Naive thymus-derived CD8-positive, alpha-beta T cell (primary cell): ENCODE data around the gene MYBBP1A. TPM values are rescaled to one million over a fixed set of nuclear protein-coding genes. Genes with fewer than 3 reads are reported as not detected.

Source experiments
- ATAC-seq, 2 donors: fragments of 150-1000 bp; cut with Tn5 transposase in 1 of 2; sonication (Bioruptor Pico), chemical (Tn5 transposase) in 1 of 2; 1 replicate in 1 of 2; 2 replicates in 1 of 2; pipeline ENCODE4 v1.10.0; 2021; ENCODE audit warnings: mild to moderate bottlenecking in 2 of 2, moderate library complexity in 2 of 2
- POLR2A ChIA-PET: fragments of 350-600 bp; sonication (Branson Sonifier 250); formaldehyde crosslinking; loops from one replicate; lab custom pipeline; 2021; ENCODE audit warnings: antibody characterized with exemption; lab: Charles Lee
- DNase-seq, 10 donors: peaks; one replicate each; pipeline versions ENCODE4 v3.0.0 to v3.0.0-alpha.2; 2020 to 2022
- H3K27ac Mint-ChIP-seq, 10 donors: one replicate each; pipeline ENCODE4 v1.8.0; 2020 to 2022; ENCODE audit warnings: mild to moderate bottlenecking in 10 of 10, mixed read lengths in 10 of 10, moderate library complexity in 4 of 10, inconsistent platforms in 1 of 10
- H3K27me3 Mint-ChIP-seq, 5 donors: one replicate each; pipeline ENCODE4 v1.8.0; 2021 to 2022; ENCODE audit warnings: mixed read lengths in 5 of 5
- H3K36me3 Mint-ChIP-seq, 3 donors: one replicate each; pipeline ENCODE4 v1.8.0; 2020 to 2022; ENCODE audit warnings: mixed read lengths in 3 of 3, mild to moderate bottlenecking in 2 of 3, inconsistent platforms in 1 of 3
- H3K4me1 Mint-ChIP-seq, 4 donors: one replicate each; pipeline ENCODE4 v1.8.0; 2021 to 2022; ENCODE audit warnings: mixed read lengths in 4 of 4
- H3K4me3 Mint-ChIP-seq, 10 donors: one replicate each; pipeline ENCODE4 v1.8.0; 2020 to 2022; ENCODE audit warnings: mild to moderate bottlenecking in 10 of 10, mixed read lengths in 10 of 10, moderate library complexity in 6 of 10, inconsistent platforms in 1 of 10
- H3K9me3 Mint-ChIP-seq, 9 donors: one replicate each; pipeline ENCODE4 v1.8.0; 2020 to 2022; ENCODE audit warnings: mixed read lengths in 9 of 9, mild to moderate bottlenecking in 3 of 9, inconsistent platforms in 1 of 9, moderate library complexity in 1 of 9
- polyA plus RNA-seq, 3 donors: library from polyadenylated mRNA; unstranded; fragments of 300-500 nt; fragmentation: Illumina TruSeq; gene quantifications; one replicate each; pipeline ENCODE4 v1.2.3, GENCODE V29; 2021
- total RNA-seq, 8 experiments: library from RNA in 2 of 8; stranded (reverse) in 2 of 8; gene quantifications; one replicate each; pipeline ENCODE4 v1.2.3 and lab custom pipeline; 2021 to 2026

The MYBBP1A gene
- total and polyA plus RNA-seq, 5 experiments from 2014 or later, result 14.0 to 88.6 (median 45.7) TPM

- ATAC-seq (no peak), DNase-seq (no peak)
- H3K4me1 Mint-ChIP-seq, result peaks cover 0 to 4% (median 0%) of the 10 kb centered on the region in 4 donors
- H3K36me3 Mint-ChIP-seq, result peaks cover 0 to 61% (median 2%) of the 10 kb centered on the region in 3 donors
- no peaks in the 10 kb centered on the region for H3K9me3 Mint-ChIP-seq
- no peak overlapping the region for H3K4me3 Mint-ChIP-seq
- H3K27ac Mint-ChIP-seq, result peak overlapping the region in 2 of 10 donors; percentile 78 to 87
- no peaks in the 10 kb centered on the region for H3K27me3 Mint-ChIP-seq
- POLR2A ChIA-PET, result interaction anchor here (0.6 to 0.9 kb wide), 2 partner anchors 10 to 112 kb away, joined by 3 read pairs; partner anchors contain the start of gene MYBBP1A
Measured at GRCh38 chr17:4544135-4544950, 10.8 kb downstream of the MYBBP1A start.

GRCh38 chr17:4543557-4544026, 11.6 kb downstream of the MYBBP1A start:
- ATAC-seq (no peak), DNase-seq (no peak)
- Mint-ChIP-seq H3K36me3 (peaks cover 0 to 60% (median 2%) of the 10 kb centered on the region in 3 donors), H3K4me1 (peaks cover 0 to 4% (median 0%) of the 10 kb centered on the region in 4 donors), H3K9me3 (no peaks in the 10 kb centered on the region), H3K27ac (peak overlapping the region in 2 of 10 donors; percentile 78 to 87), H3K27me3 (no peaks in the 10 kb centered on the region), H3K4me3 (no peak overlapping the region)
- POLR2A ChIA-PET, result no interaction called here

- H3K9me3 Mint-ChIP-seq, result no peaks in the 10 kb centered on the region
- POLR2A ChIA-PET, result no interaction called here
- peaks cover 0 to 54% (median 2%) of the 10 kb centered on the region in 3 donors for H3K36me3 Mint-ChIP-seq
- H3K4me1 Mint-ChIP-seq, result peaks cover 0 to 4% (median 0%) of the 10 kb centered on the region in 4 donors
- no peaks in the 10 kb centered on the region for H3K27me3 Mint-ChIP-seq
- ATAC-seq (no peak), DNase-seq (no peak)
- peak overlapping the region in 2 of 10 donors; percentile 15 to 37 for H3K27ac Mint-ChIP-seq
- no peak overlapping the region for H3K4me3 Mint-ChIP-seq
Measured at GRCh38 chr17:4542726-4543191, 12.4 kb downstream of the MYBBP1A start.

GRCh38 chr17:4542003-4542725, 13.0 kb downstream of the MYBBP1A start:
- no peak overlapping the region for H3K4me3 Mint-ChIP-seq
- no peak for ATAC-seq
- H3K27ac Mint-ChIP-seq, result peak overlapping the region in 4 of 10 donors; percentile 15 to 79 (median 44)
- peaks cover 0 to 51% (median 2%) of the 10 kb centered on the region in 3 donors for H3K36me3 Mint-ChIP-seq
- no peak for DNase-seq
- POLR2A ChIA-PET, result interaction anchor here (1.5 kb wide), 1 partner anchor 12 kb away, joined by 4 read pairs; the partner anchor contains the start of gene MYBBP1A
- H3K4me1 Mint-ChIP-seq, result peaks cover 0 to 4% (median 0%) of the 10 kb centered on the region in 4 donors
- H3K9me3 Mint-ChIP-seq, result no peaks in the 10 kb centered on the region
- no peaks in the 10 kb centered on the region for H3K27me3 Mint-ChIP-seq

- no peaks in the 10 kb centered on the region for H3K9me3 Mint-ChIP-seq
- H3K4me3 Mint-ChIP-seq, result no peak overlapping the region
- POLR2A ChIA-PET, result interaction anchor here (1.5 kb wide), 1 partner anchor 13 kb away, joined by 4 read pairs; the partner anchor contains the start of gene MYBBP1A
- H3K27ac Mint-ChIP-seq, result peak overlapping the region in 2 of 10 donors; percentile 34 to 50
- DNase-seq, result no peak
- H3K36me3 Mint-ChIP-seq, result peaks cover 0 to 44% (median 2%) of the 10 kb centered on the region in 3 donors
- peaks cover 0 to 4% (median 2%) of the 10 kb centered on the region in 4 donors for H3K4me1 Mint-ChIP-seq
- no peaks in the 10 kb centered on the region for H3K27me3 Mint-ChIP-seq
- ATAC-seq, result no peak
Measured at GRCh38 chr17:4541328-4542002, 13.7 kb downstream of the MYBBP1A start.

GRCh38 chr17:4540687-4541327, 14.4 kb downstream of the MYBBP1A start:
- Mint-ChIP-seq H3K27me3 (no peaks in the 10 kb centered on the region), H3K27ac (peak overlapping the region in 1 of 10 donors; percentile 34), H3K4me3 (no peak overlapping the region), H3K36me3 (peaks cover 0 to 40% (median 2%) of the 10 kb centered on the region in 3 donors), H3K4me1 (peaks cover 0 to 4% (median 2%) of the 10 kb centered on the region in 4 donors), H3K9me3 (no peaks in the 10 kb centered on the region)
- no peak for DNase-seq
- no peak for ATAC-seq
- POLR2A ChIA-PET, result interaction anchor here (1.5 kb wide), 1 partner anchor 14 kb away, joined by 4 read pairs; the partner anchor contains the start of gene MYBBP1A

- peaks cover 0 to 40% (median 2%) of the 10 kb centered on the region in 3 donors for H3K36me3 Mint-ChIP-seq
- ATAC-seq, result no peak
Measured at GRCh38 chr17:4540224-4540651, 14.9 kb downstream of the MYBBP1A start.

GRCh38 chr17:4539576-4540223, 15.5 kb downstream of the MYBBP1A start:
- Mint-ChIP-seq H3K4me3 (no peak overlapping the region), H3K27ac (peak overlapping the region in 3 of 10 donors; percentile 51 to 87 (median 52)), H3K9me3 (no peaks in the 10 kb centered on the region), H3K36me3 (peaks cover 0 to 37% (median 2%) of the 10 kb centered on the region in 3 donors), H3K27me3 (no peaks in the 10 kb centered on the region), H3K4me1 (peaks cover 0 to 5% (median 4%) of the 10 kb centered on the region in 4 donors)
- ATAC-seq (no peak), DNase-seq (peak in 1 of 10 donors; percentile 53)
- POLR2A ChIA-PET, result no interaction called here

More at GRCh38 chr17:4540224-4540651, 14.9 kb downstream of the MYBBP1A start:
- no peaks in the 10 kb centered on the region for H3K27me3 Mint-ChIP-seq
- DNase-seq, result no peak
- POLR2A ChIA-PET, result no interaction called here
- H3K4me3 Mint-ChIP-seq, result no peak overlapping the region
- H3K9me3 Mint-ChIP-seq, result no peaks in the 10 kb centered on the region
- peak overlapping the region in 1 of 10 donors; percentile 34 for H3K27ac Mint-ChIP-seq
- H3K4me1 Mint-ChIP-seq, result peaks cover 0 to 5% (median 4%) of the 10 kb centered on the region in 4 donors

GRCh38 chr17:4539025-4539424, 16.2 kb downstream of the MYBBP1A start:
- Mint-ChIP-seq H3K36me3 (peaks cover 0 to 34% (median 2%) of the 10 kb centered on the region in 3 donors), H3K4me3 (no peak overlapping the region), H3K4me1 (peaks cover 0 to 6% (median 5%) of the 10 kb centered on the region in 4 donors), H3K27ac (no peak overlapping the region), H3K9me3 (no peaks in the 10 kb centered on the region), H3K27me3 (no peaks in the 10 kb centered on the region)
- POLR2A ChIA-PET, result no interaction called here
- DNase-seq, result peak in 1 of 10 donors; percentile 37
- no peak for ATAC-seq

- POLR2A ChIA-PET, result no interaction called here
- Mint-ChIP-seq H3K36me3 (peaks cover 0 to 32% (median 2%) of the 10 kb centered on the region in 3 donors), H3K9me3 (no peaks in the 10 kb centered on the region), H3K4me1 (peaks cover 0 to 8% (median 7%) of the 10 kb centered on the region in 4 donors), H3K27ac (no peak overlapping the region), H3K27me3 (peaks cover 0 to under 1% (median 0%) of the 10 kb centered on the region in 5 donors), H3K4me3 (no peak overlapping the region)
- DNase-seq (peak in 1 of 10 donors; percentile 55), ATAC-seq (no peak)
Measured at GRCh38 chr17:4538236-4539002, 16.8 kb downstream of the MYBBP1A start.
